Thyroid gland (tissue), 4 donors: Measurements from ENCODE around the gene EIF3D.

Experiments
- POLR2A ChIP-seq, 2 donors: fragments of 450-650 bp; IDR thresholded peaks; one replicate each; pipeline ENCODE4 v1.6.1; 2017; ENCODE audit warnings: antibody characterized with exemption in 2 of 2, mild to moderate bottlenecking in 2 of 2, moderate library complexity in 1 of 2
- TF ChIP-seq, protein P1 (sequence below), 6 experiments: fragments of 200-600 bp in 3 of 6; fragments of 450-650 bp in 3 of 6; sonication (generic) in 3 of 6; IDR thresholded peaks; one replicate each; pipeline ENCODE4 v1.5.1; 2016 to 2019; ENCODE audit warnings: antibody characterized with exemption in 6 of 6, mild to moderate bottlenecking in 2 of 6, inconsistent platforms in 1 of 6, moderate library complexity in 1 of 6

GRCh38 chr22:36505998-36506635 is 22.8 kb downstream of the EIF3D start:
- TF ChIP-seq, protein P1, sequence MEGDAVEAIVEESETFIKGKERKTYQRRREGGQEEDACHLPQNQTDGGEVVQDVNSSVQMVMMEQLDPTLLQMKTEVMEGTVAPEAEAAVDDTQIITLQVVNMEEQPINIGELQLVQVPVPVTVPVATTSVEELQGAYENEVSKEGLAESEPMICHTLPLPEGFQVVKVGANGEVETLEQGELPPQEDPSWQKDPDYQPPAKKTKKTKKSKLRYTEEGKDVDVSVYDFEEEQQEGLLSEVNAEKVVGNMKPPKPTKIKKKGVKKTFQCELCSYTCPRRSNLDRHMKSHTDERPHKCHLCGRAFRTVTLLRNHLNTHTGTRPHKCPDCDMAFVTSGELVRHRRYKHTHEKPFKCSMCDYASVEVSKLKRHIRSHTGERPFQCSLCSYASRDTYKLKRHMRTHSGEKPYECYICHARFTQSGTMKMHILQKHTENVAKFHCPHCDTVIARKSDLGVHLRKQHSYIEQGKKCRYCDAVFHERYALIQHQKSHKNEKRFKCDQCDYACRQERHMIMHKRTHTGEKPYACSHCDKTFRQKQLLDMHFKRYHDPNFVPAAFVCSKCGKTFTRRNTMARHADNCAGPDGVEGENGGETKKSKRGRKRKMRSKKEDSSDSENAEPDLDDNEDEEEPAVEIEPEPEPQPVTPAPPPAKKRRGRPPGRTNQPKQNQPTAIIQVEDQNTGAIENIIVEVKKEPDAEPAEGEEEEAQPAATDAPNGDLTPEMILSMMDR (IDR thresholded peaks at IDR 0.05): no peak
- TF ChIP-seq POLR2A (IDR thresholded peaks at IDR 0.05): no peak
